SHP77 (cell line): Measurements from ENCODE around the gene SMAD3.

Source experiments
- DNase-seq, 2 experiments: peaks; one replicate each; lab custom pipeline; 2025; lab: John Stamatoyannopoulos, UW

Gene SMAD3

DNA sequence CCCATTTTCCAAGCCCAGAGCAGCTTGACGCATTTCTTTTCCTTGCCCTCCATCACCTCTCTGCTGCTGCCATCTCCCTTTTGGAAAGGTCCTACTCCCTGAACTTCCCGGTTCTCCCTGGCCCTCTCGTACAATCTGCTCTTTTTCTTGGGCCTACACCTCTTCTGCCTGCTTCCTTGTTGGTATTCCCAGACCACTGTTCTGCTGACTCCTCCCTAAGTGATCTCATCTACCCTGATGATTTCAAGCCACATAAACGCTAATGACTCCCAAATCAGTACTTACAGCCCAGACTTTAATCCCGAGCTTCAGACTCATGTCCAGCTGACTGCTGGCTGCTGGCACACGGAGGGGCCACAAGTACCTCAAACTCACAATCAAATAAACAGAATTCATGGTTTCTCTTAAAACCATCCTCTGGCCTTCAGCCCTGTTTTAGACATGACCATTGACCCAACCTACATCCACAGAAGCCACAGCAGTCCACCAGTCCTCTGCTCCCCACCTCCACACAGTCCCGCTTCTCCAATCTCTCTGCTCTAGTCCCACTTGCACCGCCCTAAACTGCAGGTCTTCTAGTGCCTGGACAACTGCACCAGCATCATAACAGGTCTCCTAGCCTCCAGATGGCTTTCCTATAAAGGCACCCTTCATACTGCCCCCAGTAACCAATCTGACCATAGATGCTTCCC, 131.4 kb downstream of the SMAD3 start:
- no peak for DNase-seq

DNA sequence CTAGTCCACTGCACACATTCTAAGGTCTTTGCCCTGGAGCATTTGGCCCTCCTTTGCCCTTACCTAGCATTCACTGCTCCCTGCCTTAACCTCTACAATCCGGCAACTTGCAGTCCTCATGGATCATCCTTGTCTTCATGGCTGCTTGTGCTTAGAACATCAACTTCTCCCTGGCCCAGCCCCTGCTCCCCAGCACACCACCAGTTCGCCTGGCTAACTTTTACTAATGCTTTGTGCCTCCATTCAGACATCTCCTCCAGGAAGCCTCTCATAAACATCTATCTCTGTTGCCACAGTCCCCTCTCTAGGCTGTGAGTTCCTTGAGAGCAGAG, 131.9 kb downstream of the SMAD3 start:
- DNase-seq = no peak

DNA sequence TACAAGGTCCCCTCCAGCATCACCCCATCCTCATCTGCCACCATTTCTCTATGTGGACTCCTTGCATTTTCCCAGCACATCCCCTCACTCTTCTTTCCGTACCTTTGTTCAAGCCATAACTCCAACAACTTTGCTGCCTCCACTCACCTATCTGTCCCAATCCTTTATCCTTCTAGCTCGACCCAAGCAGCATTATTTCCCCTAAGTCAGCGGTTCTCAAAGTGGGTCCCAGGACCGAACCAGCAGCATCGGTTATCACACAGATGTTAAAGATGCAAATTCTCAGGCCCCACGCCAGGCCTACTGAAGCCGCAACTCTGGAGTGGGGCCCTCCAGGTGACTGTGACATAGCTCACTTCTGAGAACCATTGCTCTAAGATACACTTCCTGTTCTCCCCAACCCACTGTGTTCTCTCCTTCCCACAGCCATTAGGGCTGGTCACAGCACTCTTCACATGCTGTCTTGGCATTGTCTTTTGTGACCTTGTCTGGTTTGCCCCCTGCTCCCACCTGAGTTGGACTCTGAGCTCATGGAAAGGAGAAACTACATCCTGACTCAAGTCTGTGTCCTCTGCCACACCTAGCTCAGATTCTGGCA, 132.9 kb downstream of the SMAD3 start:
- DNase-seq = no peak

DNA sequence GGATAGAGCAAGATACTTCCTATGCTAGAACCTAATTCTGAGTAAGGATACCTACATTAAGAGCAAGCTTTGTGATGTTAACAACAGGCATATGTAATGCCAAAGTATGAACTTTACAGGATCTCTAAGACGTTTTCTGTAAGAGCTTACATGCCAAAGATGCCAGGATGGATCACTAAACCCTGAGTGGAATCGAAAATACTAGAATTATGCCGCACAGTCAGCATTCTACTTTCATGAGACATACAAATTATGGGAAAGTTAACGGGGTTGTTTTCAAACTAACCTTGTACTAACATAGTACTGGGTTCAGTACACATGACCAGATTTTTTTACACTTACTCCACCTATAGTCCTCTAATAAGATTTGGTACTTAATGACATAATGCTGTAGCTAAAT, 134.0 kb downstream of the SMAD3 start:
- no peak for DNase-seq

DNA sequence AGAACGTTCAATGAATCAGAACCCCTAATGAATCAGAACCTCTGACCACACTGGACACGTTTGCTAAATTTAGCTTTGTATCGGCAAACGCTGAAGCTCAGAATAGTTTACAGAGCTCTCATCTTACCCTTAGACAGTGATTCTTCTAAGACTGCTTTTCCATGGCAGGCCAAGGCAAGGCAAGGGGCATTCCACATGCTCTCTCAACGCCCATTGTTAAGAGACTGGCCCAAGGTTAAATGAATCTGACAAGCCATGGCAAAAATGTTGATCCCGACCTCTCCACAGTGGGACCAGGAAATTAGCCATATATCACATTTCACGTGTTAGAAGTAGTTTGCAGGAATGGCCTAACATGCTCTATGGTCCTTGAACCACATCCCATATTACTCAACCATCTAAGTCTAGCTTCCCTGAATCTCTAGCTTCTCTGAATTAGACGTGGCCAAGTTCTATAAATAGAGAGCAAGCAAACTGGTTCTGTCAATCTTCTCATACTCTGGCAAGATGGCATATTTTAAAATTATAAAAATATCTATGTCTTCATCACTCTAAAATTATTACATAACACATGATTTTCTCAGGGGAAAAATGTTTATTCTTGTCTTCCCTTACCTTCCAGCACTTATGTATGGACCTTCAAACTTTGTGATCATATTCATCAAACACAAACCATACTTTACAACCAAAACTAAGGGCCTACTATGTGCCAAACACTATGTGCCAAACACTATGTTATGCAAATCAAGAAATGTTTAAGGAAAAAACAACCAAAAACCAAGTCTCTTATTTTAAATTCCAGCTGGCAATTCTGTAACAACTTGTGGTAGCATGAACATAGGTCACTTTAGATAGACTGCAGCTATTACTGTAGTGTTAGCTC, 134.7 kb downstream of the SMAD3 start:
- no peak for DNase-seq

DNA sequence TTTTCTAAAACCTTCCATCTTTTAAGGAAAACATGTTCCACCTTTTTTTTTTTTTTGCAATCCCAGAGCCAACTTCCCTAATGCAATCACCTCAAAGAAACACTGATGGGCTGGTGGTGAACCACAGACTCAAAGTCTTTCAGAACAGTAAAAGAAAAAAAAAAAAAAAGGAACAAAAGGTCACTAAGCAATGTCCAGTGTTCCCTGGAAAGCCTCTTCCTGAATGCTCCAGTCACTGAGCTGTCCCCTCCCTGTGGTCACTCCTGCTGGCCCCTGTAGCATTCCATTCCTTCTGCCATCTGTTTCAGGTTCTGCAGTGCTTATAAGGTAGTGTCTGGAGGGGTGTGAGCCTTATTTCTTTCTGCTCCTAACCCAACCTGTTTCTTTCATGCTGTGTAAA, 135.7 kb downstream of the SMAD3 start:
- no peak for DNase-seq

DNA sequence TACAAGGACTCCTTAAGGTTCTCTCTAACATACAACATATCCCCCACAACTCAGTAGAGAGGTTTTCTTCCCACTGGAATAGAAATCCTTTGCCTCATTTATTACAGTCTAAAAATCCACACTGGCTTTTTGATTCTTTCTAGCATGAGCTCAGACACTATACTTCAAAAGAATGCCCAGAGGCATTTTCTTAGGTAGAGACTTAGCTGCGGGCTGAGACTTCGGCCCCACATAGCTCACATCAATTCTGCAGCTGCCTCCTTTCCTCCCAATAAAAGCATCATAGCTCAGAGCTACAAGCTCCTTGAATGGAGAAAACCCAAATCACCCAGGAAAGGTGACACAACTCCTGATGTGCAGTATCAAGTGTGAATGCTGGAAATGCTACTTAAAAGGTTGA, 136.7 kb downstream of the SMAD3 start:
- no peak for DNase-seq

DNA sequence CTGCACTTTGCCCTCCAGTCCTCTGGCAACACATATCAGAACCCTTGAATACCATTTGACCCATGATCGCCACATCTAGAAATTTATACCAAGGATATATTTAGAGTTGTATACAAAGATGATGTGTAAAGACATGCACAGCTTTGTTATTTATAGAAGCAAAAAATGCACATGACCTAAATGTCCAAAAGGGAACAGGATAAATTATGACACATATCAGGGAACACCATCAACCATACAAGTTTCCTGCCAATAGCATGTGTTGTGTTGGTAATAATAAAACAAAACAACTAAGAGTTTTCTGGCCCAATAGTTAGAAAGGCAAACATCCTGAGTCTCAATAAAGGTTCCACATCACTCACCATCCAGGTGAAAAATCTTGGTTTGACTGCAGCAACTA, 137.6 kb downstream of the SMAD3 start:
- no peak for DNase-seq

DNA sequence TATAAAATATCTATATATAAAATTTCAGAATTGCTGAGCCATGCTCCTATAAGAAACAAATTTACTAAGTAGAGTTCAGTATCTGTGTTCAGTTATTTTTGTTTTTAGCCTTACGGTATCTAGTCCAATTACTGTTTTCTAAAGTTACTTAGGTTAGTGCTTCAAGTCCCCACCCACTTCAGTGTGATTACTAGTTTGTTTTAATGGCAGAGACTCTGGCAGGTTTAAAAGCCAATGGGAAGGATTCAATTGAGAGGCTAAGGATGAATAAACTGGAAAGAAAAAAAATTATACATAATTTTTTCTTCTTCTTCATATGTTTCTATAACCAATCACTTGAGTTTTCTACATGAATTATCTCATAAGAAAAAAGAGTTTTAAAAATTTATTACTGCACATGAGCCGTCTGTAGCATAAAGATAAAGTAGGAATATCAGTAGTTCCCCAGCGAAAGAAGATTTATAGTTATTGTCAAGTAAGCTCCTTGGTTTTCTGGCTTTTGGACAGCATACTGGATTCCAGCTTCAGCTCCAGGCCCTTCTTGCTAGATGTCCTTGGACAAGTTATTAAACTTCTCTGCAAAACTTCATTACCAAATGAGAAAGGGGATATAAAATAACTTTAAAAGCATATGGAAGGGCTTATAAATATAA, 142.3 kb downstream of the SMAD3 start:
- DNase-seq = no peak

DNA sequence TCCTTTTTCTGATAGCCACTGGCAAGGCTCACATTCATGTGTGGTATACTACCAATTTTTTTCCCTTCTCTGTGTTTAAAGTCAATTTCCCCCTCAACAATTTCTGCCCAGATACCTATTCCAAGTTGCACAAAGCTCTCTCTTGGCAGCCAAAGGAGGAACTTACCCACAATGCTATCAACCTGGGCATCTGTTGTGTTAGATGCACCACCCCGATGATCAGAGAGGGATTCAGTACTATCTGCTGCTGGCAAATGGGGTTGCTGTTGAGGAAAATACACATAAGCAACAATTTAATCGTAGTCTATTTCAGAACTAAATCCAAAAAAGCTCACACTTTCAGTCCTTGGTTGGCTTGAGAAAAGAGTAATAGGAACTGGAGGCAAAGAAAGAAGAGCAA, 143.0 kb downstream of the SMAD3 start:
- DNase-seq = no peak

DNA sequence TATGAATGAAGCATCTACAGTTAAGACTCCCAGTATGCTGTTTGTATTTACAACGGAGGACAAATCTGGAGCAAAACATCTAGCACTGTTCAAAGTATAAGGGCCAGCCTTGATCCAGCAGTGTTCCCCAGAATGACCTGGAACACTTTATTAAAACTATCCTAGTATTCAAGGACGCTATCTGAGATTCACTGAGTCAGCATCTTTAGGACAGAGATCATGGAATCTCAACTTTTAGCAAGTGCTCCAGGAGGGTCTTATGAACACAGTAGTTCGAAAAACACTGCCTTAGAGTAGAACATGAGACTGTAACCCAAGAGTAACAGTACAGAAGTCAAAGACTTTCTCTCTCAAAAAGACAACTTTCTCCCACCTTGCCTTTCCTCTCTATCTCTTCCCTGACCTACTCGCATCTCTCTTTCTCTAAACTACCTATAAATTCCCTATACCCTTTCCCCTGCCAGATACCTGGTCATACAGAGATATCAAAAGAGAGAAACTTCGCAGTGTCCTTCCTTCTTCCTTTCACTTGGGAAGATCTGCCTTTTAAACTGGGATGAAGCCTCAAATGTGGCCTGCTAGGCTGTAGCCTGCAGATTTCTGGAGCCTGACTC, 145.3 kb downstream of the SMAD3 start:
- DNase-seq = no peak

DNA sequence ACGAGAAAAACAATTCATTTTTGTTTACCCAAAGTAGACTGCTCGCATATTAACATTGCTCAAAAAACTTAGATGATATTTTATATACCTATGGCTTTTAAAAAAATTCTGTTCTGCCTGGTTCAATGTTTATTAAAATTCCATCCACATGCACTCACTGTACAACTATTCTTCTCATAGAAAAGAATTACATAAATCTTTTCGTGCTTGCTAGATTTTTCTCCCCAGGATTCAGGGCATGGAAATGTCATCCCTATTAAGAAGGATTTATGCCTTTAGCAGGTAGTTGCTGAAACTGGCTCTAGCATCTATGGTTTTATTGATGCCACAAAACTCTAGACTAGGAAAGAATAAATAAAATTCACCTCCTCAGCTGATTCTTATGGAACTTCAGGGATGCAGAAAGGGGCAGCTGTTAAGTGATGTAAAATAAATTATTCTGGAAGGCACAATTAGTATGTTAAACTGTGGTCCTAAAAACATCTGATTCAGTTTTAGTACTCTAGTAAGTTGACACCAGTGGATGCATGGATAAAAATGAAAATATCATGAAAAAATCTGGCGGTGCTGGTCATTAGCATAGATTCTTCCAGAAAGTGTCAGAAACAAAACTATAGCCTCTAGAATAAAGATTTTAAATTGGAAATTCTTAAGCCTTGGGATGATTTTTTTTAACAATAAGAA, 147.4 kb downstream of the SMAD3 start:
- no peak for DNase-seq

DNA sequence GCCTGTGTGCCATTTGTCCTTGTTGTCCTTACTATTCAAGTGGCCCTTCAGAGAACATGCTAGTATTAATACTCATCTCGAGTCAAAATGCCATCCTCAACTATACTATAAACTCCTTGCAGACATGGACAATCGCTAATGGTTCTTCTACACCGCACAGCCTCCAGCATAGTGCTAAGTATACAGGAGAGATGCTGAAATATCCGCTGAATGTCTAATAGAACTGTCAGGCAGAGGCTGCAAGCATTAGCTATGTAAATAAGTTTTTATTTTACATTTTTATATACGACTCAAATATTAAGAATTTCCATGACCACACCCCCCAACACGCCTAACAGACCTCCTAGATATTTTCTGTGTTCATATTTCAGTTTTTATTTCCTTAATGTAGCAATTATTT, 149.7 kb downstream of the SMAD3 start:
- DNase-seq = no peak

DNA sequence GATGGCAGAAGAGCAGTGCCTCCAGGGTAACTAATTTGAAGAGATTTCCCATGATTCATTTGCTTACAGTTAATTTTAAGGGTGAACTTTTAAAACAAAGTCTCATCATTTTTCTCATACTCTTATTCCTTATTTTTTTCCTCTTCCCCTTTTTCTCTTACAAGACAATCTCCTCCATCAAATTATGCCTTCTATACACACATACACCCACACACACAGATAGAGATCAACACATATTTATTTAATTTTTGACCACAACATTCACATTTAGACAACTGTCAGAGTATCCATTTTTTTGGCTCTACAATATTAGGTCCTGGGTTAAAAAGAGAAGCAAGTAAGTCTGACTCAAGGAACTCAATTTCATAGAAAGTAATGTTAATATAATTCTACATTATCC, 151.5 kb downstream of the SMAD3 start:
- no peak for DNase-seq

DNA sequence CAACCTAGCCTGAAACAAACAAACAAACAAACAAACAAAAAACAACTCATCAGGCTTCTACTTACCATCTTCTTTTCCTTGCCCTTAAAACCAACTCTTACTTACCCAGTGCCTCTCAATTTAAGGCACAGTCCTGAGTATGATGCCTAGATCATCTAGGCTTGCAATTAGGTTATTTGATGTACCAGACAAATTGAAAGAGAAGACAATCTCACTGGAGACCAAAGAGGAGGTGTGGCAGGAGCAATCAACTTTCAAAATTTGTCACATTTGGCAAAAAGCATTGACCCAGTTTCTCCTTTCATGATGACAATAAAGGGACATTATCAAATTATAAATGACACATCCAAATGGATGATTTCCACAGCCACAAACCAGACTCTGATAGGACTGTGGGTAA, 153.0 kb downstream of the SMAD3 start:
- DNase-seq = no peak

DNA sequence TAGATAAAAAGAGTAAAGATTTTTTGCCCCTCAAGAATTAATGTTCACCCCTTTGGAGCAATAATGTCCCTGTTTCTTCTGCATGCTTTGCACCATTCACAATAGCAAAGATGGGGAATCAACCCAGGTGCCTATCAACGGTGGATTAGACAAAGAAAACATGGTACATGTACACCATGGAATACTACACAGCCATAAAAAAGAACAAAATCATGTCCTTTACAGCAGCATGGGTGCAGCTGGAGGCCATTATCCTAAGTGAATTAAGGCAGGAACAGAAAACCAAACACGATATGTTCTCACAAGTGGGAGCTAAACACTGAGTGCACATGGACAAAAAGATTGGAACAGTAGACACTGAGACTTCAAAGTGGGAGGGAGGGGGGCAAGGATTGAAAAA, 153.9 kb downstream of the SMAD3 start:
- no peak for DNase-seq

DNA sequence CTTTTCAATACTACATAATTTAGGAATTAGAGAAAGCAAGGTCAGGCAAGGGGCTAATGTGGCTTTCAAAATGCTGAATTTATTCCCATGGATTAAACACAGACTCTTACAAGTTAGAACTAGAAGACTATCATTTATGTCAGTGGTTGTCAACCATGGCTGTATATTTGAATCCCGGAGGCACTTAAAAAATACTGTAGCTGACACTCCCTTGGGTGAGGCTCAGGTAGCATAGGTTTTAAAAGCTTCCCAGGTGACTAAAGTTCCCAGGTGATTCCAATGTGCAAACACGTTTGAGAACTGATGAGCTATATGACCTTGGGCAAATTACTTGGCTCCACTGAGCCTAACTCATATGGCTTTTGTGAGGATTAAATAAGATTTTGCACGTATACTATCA, 159.5 kb downstream of the SMAD3 start:
- DNase-seq = no peak

DNA sequence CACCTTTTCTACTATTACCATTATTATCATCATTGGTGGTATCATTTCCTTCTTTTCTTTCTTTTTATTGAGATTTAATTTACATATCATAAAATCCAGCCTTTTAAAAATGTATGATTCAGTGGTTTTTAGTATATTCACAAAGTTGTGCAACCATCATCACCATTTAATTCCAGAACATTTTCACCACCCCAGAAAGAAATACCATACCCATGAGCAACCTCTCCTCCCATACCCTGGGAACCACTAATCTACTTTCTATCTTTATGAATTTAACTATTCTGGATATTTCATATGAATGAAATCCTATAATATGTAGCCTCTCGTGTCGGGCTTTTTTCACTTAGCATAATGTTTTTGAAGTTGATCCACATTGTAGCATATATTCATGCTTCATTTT, 159.9 kb downstream of the SMAD3 start:
- DNase-seq = no peak

DNA sequence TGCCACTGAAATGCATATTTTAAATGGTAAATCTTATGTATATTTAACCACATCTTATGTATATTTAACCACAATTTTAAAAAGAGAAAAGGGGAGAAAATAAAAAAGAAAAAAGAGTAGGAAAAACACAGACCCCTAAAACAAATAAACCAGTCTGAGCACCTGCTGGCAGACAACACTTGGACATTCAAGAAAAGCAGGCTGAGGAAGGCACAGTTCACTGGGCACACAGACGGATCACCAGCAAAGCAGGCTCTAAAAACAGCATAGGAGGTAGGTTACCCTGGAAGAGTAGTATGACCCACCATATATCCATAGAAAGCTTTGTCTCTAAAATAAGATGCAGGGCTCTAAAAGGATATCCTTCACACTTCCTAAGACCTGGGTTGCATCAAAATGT, 162.0 kb downstream of the SMAD3 start:
- DNase-seq = no peak

DNA sequence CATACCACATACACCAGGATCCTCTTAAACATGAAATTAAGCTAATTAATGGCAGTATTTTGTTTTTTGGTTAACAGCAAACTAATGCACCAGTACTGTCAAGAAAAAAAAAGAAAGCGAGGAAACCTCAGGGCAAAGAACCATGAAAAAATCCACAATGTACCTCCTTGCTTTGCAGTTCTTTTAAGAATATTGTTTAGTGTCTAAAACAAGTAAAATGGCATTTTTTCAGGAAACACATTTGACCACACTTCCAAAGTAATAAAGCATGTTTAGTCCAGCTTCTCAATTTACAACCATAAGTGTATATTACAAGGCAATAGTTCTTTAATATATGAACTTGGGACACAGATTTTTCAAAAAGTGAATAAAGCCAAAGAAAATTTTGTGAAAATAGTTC, 162.4 kb downstream of the SMAD3 start:
- no peak for DNase-seq

DNA sequence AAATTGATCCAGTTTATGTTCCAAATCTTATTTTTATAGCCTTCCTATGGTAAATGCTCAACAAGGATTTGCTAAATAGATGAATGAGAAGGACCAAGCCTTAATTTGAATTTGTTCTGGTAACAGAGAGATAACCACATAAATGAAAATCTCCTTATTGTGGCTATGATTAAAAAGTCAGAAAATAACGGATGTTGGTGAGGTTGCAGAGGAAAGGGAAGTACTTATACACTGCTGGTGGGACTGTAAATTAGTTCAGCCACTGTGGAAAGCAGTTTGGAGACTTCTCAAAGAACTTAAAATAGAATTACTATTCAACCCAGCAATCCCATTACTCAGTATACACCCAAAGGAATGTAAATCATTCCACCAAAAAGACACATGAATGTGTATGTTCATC, 162.9 kb downstream of the SMAD3 start:
- DNase-seq = no peak

DNA sequence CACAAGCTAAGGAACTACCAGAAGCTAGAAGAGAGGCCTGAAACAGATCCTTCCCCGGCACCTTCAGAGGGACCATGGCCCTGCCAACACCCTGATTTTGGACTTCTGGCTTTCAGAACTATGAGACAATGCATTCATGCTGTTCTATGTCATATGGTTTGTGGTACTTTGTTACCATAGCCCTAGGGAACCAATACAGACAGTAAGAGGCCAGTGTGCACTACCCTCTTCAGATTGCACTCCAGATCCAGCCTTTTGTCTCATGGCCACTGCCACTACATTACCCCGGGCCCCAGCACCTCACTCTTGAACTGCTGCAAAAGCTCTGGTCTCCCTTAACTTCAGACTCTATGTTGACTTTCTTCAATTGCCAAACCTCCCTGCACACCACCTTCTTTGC, 165.1 kb downstream of the SMAD3 start:
- DNase-seq = no peak
